ENCODE measurements around the gene PDZD2.

- TF ChIP-seq CTCF (IDR thresholded peaks at IDR 0.05): no peak
- no peak for TF ChIP-seq ZFX (IDR thresholded peaks at IDR 0.05; ENCODE audit: borderline replicate concordance)
These were observed 167.6 kb downstream of the PDZD2 start for GRCh38 chr5:31806561-31806960.

Measured in 22Rv1 (cell line).